ENCODE measurements around the gene CHD6.

The CHD6 gene

DNA sequence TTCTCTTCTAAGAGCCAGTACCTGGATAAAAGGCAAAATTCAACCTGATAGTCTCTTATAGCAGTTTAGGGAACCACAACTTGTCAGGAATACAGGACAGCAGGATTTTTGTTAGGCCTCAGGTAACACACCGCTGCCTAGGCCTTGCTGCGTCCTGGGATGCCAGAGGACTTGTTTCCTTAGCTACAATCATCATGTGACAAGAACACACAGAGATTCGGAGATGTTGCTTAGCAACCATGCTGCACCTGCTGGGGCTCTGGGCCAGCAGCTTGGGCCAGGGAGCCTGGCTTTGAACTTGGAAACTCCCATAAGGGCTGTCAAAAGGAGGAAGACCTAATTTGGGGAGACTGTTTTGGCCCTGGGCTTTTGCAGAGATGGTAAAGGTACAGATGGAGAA, 36.1 kb upstream of the CHD6 start:
- TF ChIP-seq, protein P1, sequence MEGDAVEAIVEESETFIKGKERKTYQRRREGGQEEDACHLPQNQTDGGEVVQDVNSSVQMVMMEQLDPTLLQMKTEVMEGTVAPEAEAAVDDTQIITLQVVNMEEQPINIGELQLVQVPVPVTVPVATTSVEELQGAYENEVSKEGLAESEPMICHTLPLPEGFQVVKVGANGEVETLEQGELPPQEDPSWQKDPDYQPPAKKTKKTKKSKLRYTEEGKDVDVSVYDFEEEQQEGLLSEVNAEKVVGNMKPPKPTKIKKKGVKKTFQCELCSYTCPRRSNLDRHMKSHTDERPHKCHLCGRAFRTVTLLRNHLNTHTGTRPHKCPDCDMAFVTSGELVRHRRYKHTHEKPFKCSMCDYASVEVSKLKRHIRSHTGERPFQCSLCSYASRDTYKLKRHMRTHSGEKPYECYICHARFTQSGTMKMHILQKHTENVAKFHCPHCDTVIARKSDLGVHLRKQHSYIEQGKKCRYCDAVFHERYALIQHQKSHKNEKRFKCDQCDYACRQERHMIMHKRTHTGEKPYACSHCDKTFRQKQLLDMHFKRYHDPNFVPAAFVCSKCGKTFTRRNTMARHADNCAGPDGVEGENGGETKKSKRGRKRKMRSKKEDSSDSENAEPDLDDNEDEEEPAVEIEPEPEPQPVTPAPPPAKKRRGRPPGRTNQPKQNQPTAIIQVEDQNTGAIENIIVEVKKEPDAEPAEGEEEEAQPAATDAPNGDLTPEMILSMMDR (IDR thresholded peaks at IDR 0.05; ENCODE audit: low read depth, low read length, missing control alignments), result no peak
- in situ Hi-C loops (cut with HindIII; ENCODE audit: low pct_ligation_motif_present, low sequenced_read_pairs), result no loop called here
- no peak overlapping the region for H3K27ac ChIP-seq
- H3K27me3 ChIP-seq (replicated peaks), result no peaks in the 10 kb centered on the region
- DNase-seq, result no peak
- H3K36me3 ChIP-seq (replicated peaks), result no peaks in the 10 kb centered on the region
- no peak overlapping the region for H3K4me3 ChIP-seq (ENCODE audit: low read depth, low read length)

DNA sequence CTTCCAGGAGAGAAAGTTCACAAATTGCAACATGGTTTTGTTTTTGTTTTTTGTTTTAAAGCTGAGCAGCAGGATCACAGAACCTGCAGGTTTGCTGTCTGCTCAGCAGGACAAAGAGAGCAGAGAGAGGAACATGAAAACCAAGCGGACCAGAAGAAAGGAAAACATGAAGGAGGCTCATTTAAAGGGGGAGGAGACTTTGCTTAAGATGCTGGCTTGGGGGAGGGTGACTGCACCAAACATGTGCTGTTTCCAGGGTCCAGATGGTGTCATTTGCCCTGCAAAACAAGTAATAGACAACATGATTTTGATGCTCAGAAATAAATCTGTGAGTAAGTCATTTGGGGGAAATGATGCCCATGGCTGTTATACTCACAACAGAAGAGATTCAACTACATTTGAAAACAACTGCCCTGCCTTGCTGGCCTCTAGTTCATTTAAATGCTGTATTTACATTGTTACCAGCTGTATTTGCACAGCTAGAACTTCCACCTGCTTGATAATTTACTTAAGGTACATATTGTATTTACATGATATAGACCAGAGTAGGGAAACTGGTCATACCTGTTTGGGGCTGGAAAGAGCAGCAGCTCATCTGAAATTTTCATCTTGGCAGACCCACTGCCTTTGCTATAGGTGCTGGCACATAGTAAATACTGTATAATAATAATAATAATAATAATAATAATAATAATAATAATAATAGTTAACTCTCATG, 32.2 kb upstream of the CHD6 start:
- in situ Hi-C loops (cut with HindIII; ENCODE audit: low pct_ligation_motif_present, low sequenced_read_pairs), result no loop called here
- Histone ChIP-seq H3K27me3 (replicated peaks) (no peaks in the 10 kb centered on the region), H3K4me3 (ENCODE audit: low read depth, low read length) (no peak overlapping the region), H3K27ac (no peak overlapping the region), H3K36me3 (replicated peaks) (no peaks in the 10 kb centered on the region)
- no peak for DNase-seq
- TF ChIP-seq, protein P1 (IDR thresholded peaks at IDR 0.05; ENCODE audit: low read depth, low read length, missing control alignments), result no peak

DNA sequence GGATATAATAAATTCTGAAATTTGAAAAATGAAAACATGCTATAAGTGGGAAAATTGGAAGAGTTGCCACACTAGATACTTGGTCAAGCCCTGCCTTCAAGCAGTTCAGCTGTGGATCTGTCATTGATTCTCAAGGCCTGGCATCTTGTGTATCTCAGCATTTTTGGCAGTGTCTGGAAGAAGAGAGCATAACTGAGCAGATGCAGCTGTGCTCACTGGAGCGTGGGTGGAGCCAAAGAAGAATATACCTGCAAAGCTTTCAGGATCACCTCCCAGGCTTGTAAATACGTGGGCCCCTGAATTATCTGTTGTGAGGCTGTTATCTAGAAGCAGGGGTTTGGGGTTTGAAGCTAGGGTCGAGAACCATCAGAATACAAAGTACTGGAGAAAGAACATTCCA, 31.3 kb upstream of the CHD6 start:
- no peaks in the 10 kb centered on the region for H3K27me3 ChIP-seq (replicated peaks)
- TF ChIP-seq, protein P1 (IDR thresholded peaks at IDR 0.05; ENCODE audit: low read depth, low read length, missing control alignments), result no peak

DNA sequence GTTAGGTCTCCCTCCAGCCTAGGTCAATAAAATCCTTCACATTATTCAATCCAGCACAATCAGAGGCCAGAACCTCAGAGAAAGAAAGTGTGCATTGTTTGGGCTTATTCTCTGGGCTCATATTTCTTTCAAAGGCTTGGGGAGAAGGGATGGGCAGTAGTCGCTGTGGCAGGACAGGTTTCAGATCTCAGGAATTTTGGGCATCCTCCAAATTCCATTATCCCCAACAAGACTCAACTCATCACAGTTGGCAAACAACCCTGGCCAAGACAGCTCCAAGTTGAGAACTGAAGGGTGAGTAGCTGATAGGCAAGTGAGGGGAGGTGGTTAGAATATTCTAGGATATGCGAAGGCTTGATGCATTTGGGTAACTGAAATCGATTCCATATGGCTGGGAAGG, 27.2 kb upstream of the CHD6 start:
- DNase-seq, result no peak
- TF ChIP-seq, protein P1 (IDR thresholded peaks at IDR 0.05; ENCODE audit: low read depth, low read length, missing control alignments), result no peak
- Histone ChIP-seq H3K36me3 (replicated peaks) (no peaks in the 10 kb centered on the region), H3K27me3 (replicated peaks) (no peaks in the 10 kb centered on the region), H3K4me3 (ENCODE audit: low read depth, low read length) (no peak overlapping the region), H3K27ac (no peak overlapping the region)
- in situ Hi-C loops (cut with HindIII; ENCODE audit: low pct_ligation_motif_present, low sequenced_read_pairs), result no loop called here

More for the DNA sequence above, 31.3 kb upstream of the CHD6 start:
- Histone ChIP-seq H3K27ac (no peak overlapping the region), H3K36me3 (replicated peaks) (no peaks in the 10 kb centered on the region), H3K4me3 (ENCODE audit: low read depth, low read length) (no peak overlapping the region)
- DNase-seq, result no peak
- in situ Hi-C loops (cut with HindIII; ENCODE audit: low pct_ligation_motif_present, low sequenced_read_pairs), result no loop called here

DNA sequence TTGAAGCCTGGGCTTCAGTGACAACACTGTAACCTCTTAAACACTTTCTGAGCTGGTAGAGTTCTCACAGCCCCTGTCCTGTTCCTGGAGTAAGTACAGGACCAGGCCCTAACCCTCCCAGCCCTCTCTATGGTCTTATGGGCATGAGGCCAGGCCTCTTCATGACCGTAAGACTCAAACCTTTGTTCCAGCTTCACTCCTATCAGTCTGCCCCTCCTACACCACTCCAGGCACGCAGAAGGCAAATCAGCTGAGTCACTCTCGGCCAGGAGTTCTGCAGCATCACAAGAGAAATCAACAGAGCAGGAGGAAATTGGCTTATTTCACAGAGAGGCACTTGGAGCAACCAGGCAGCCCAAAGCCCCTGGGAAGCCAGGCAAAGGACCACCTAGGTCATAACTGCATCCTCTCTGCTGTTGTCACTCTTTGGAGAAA, 25.3 kb upstream of the CHD6 start:
- no peaks in the 10 kb centered on the region for H3K36me3 ChIP-seq (replicated peaks)
- H3K27me3 ChIP-seq (replicated peaks), result no peaks in the 10 kb centered on the region
- H3K4me3 ChIP-seq (ENCODE audit: low read depth, low read length), result no peak overlapping the region
- in situ Hi-C loops (cut with HindIII; ENCODE audit: low pct_ligation_motif_present, low sequenced_read_pairs), result no loop called here
- H3K27ac ChIP-seq, result no peak overlapping the region
- TF ChIP-seq, protein P1 (IDR thresholded peaks at IDR 0.05; ENCODE audit: low read depth, low read length, missing control alignments), result no peak
- peak; percentile 62 for DNase-seq

DNA sequence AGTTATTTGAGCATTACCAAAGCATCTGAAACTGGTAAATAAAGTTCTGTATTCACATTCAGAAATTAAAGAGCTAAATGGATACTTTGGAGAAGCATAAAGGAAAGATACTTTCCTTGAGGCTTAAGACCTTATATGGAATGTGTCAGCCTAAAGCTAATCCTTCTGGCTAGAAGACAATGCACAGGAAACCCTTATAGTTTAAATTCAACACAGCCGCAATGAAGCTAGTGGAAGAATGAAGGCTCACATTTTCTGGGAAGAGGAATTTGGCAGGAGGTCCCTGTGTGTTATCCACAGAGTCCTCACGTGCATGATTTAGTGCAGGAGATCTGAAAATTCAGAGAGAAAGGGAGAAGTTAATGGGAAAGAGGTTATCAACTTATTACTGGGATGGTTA, 21.5 kb upstream of the CHD6 start:
- TF ChIP-seq, protein P1 (IDR thresholded peaks at IDR 0.05; ENCODE audit: low read depth, low read length, missing control alignments), result no peak
- no peaks in the 10 kb centered on the region for H3K27me3 ChIP-seq (replicated peaks)
- DNase-seq, result no peak
- H3K4me3 ChIP-seq (ENCODE audit: low read depth, low read length), result no peak overlapping the region
- no peak overlapping the region for H3K27ac ChIP-seq
- no peaks in the 10 kb centered on the region for H3K36me3 ChIP-seq (replicated peaks)
- in situ Hi-C loops (cut with HindIII; ENCODE audit: low pct_ligation_motif_present, low sequenced_read_pairs), result no loop called here
